ENCODE measurements around the gene ZNF32.

Gene ZNF32

DNA sequence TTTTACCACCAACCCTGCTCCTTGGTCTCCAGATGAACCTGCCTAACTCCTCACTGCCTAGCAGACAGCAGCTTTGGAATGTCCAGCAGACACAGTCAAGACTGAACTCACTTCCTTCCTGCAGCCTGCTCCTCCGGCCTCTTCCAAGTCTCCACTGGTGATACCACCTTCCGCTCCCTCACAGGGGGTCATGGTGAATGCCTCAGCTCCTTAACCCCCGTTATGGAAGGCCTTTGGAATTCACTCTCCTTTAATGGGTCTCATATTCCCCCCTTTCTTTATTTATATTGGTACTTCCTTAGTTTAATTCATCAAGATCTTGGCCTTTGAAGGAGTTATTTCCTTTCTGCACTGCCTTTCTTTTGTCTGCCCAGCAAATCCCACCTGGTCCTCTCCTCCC lies 44.9 kb upstream of the ZNF32 start:
- TF ChIP-seq, protein P1, sequence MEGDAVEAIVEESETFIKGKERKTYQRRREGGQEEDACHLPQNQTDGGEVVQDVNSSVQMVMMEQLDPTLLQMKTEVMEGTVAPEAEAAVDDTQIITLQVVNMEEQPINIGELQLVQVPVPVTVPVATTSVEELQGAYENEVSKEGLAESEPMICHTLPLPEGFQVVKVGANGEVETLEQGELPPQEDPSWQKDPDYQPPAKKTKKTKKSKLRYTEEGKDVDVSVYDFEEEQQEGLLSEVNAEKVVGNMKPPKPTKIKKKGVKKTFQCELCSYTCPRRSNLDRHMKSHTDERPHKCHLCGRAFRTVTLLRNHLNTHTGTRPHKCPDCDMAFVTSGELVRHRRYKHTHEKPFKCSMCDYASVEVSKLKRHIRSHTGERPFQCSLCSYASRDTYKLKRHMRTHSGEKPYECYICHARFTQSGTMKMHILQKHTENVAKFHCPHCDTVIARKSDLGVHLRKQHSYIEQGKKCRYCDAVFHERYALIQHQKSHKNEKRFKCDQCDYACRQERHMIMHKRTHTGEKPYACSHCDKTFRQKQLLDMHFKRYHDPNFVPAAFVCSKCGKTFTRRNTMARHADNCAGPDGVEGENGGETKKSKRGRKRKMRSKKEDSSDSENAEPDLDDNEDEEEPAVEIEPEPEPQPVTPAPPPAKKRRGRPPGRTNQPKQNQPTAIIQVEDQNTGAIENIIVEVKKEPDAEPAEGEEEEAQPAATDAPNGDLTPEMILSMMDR (IDR thresholded peaks at IDR 0.05; ENCODE audit: insufficient read depth, low read depth, low read length, missing control alignments): no peak
- DNase-seq (ENCODE audit: low read depth): no peak

GRCh38 chr10:43692051-43692825 lies 43.6 kb upstream of the ZNF32 start:
- DNase-seq (ENCODE audit: low read depth): no peak
- TF ChIP-seq, protein P1 (IDR thresholded peaks at IDR 0.05; ENCODE audit: insufficient read depth, low read depth, low read length, missing control alignments): no peak

More for the DNA sequence above, 44.9 kb upstream of the ZNF32 start:
- H3K4me3 ChIP-seq (ENCODE audit: low read length): no peak overlapping the region

DNA sequence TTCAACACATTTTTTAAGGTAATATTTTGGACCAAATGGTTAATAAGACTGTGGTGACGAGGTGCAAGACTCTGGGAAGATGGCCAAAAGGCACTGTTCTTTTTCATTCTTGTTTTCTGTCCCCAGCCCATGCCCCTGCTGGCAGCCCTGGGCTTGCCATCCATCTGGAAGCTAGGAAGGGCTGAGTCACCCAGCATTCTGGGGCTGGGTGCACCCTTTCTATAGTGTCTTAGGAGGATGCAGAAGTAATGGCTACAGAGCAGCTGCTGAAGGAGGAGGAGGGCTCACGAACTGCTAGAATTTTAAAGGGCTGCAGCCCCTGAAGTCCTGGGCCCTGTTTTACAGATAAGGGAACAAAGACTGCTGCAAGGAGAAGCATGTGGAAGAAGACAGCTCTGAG lies 42.8 kb upstream of the ZNF32 start:
- TF ChIP-seq, protein P1 (IDR thresholded peaks at IDR 0.05; ENCODE audit: insufficient read depth, low read depth, low read length, missing control alignments): no peak
- no peak overlapping the region for H3K4me3 ChIP-seq (ENCODE audit: low read length)
- DNase-seq (ENCODE audit: low read depth): no peak

More at GRCh38 chr10:43692051-43692825, 43.6 kb upstream of the ZNF32 start:
- no peak overlapping the region for H3K4me3 ChIP-seq (ENCODE audit: low read length)

GRCh38 chr10:43689955-43690771 lies 41.5 kb upstream of the ZNF32 start:
- DNase-seq (ENCODE audit: low read depth): peak; percentile 75
- TF ChIP-seq, protein P1 (IDR thresholded peaks at IDR 0.05; ENCODE audit: insufficient read depth, low read depth, low read length, missing control alignments): peak; percentile 47
- H3K4me3 ChIP-seq (ENCODE audit: low read length): peak overlapping the region; percentile 54

- DNase-seq (ENCODE audit: low read depth): peak; percentile 32
- TF ChIP-seq, protein P1 (IDR thresholded peaks at IDR 0.05; ENCODE audit: insufficient read depth, low read depth, low read length, missing control alignments): no peak
- H3K4me3 ChIP-seq (ENCODE audit: low read length): peak overlapping the region; percentile 54
Observed at GRCh38 chr10:43689618-43689954, 40.9 kb upstream of the ZNF32 start.

- no peak for DNase-seq (ENCODE audit: low read depth)
- peak overlapping the region; percentile 54 for H3K4me3 ChIP-seq (ENCODE audit: low read length)
- TF ChIP-seq, protein P1 (IDR thresholded peaks at IDR 0.05; ENCODE audit: insufficient read depth, low read depth, low read length, missing control alignments): no peak
Observed at GRCh38 chr10:43689007-43689491, 40.4 kb upstream of the ZNF32 start.

Data from epithelial cell of esophagus (primary cell).